ENCODE results near the gene TRABD2B.

- TF ChIP-seq EZH2phosphoT487 (IDR thresholded peaks at IDR 0.05; ENCODE audit: borderline replicate concordance, low read length) (no peak), CTCF (IDR thresholded peaks at IDR 0.05; ENCODE audit: low read depth, low read length, poor library complexity, severe bottlenecking) (no peak)
These were observed 26.3 kb downstream of the TRABD2B start for GRCh38 chr1:47970882-47971281.
